Activated gamma-delta T cell treated with Interleukin-2 at 50 U/mL for 16 hours (primary cell): ENCODE results near the gene PPAN.

Experiments
- DNase-seq: peaks from one replicate; pipeline ENCODE4 v3.0.0-alpha.2; 2020

PPAN gene

GRCh38 chr19:10092648-10093294, 13.4 kb upstream of the PPAN start:
- no peak for DNase-seq

- DNase-seq: no peak
Measured at GRCh38 chr19:10093295-10094186, 12.6 kb upstream of the PPAN start.

GRCh38 chr19:10095622-10095947, 10.6 kb upstream of the PPAN start:
- DNase-seq: no peak

DNA sequence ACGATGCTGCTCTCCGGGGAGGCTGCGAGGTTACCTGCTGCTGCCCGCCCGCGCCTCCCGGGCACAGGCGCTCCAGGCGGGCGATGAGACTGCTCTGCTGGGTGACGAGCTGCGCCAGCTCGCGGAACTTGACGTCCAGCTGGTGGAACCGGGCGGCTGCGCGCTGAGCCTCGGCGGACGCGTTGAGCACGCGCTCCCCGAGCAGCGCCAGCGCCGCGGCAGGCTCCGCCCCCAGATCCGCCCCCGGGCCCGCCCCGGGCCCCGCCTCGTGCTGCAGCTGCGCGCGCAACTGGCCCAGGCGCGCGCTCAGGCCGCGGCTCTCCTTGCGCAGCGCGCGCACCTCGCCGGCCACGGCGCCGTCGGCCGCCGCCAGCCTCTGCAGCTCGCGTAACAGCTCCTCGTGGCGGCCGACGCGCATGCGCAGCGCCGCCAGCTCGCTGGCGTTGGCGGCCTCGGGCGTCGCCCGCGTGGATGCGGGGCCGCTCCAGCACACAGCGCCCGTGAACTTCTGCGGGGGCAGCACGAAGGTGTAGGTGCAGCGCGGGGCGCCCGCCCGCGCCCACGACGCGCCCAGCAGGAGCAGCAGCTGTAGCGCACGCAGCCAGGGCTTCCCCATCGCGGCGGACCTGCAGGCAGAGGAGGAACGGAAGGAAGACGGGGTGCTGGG, 10.1 kb upstream of the PPAN start:
- DNase-seq: peak; percentile 86

GRCh38 chr19:10096615-10096963, 9.6 kb upstream of the PPAN start:
- DNase-seq: no peak

- DNase-seq: no peak
Measured at GRCh38 chr19:10100163-10100785, 5.9 kb upstream of the PPAN start.

DNA sequence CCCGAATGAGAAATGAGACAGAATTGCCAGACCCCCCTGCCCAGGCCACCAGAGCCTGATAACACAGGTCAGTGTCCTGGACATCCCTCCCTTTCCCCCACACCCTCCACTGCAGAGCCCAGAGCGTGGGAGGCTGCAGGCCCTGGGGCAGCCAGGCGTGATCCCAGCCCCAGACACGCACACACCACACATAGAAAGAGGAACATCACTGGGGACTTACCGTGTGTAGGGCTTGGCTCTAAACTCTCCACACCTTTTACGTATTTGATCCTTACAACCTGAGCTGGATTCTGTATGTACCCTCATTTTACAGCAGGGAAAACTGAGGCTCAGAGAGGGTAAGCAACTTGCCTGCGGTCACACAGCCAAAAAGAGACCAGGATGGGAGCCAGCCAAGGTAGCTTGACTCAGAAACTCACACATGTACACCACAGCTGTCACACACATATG, 3.4 kb upstream of the PPAN start:
- DNase-seq: no peak

GRCh38 chr19:10104130-10104513, 2.0 kb upstream of the PPAN start:
- DNase-seq: no peak

DNA sequence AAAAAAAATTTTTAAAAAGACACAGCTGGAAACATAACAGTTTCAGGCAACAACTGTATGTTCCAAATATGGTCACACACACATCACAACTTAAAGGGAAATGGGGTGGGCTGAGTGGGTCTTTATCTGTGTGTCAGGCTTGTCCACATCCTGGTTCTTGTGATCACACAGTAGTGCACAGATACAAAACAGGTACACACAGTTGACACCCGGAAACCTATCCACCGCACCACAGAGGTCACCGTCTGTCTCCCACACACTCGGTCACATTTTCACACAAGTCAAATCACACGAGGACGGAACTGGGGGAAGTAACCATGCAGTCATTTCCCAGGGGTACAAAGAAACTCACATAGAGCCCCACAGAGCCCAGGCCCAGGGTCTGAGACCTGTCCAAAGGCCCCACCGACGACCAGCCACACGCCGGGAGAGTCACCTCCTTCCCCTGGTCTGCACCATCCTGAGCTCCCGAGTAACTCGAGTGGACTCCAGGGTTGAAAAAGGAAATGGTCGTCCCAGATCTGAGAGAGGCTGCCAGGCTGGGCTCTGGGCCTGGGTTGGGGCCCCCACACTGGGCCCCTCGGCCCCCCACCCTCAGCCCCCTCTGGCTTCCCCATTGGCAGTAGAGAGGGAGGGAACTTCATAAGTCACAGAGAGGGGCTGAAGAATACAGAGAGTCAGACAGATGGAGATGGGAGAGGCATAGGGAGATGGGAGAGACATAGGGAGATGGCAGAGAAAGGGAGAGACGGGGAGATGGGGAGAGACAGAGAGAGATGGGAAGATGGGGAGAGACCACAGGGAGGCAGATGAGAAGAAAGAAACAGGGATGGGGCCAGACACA, 1.3 kb upstream of the PPAN start:
- DNase-seq: peak; percentile 82

- DNase-seq: peak; percentile 47
Measured at GRCh38 chr19:10105509-10106099, 558 bp upstream of the PPAN start.

DNA sequence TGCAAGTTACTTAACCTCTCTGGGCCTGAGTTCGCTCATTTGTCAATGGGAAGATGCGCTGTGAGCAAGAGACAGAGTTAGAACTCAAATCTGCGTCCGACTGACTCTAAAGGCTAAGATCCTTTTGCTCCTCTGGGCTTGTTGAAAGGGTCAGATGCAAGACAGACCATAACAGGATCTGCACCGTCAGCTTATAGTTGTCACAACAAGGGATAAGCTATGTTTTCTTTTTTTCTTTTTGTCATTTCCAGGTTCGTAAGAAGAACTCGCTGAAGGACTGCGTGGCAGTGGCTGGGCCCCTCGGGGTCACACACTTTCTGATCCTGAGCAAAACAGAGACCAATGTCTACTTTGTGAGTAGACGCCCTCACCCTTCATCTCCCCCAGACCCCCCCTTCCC, 1.1 kb downstream of the PPAN start:
- DNase-seq: no peak

- DNase-seq: no peak
Measured at GRCh38 chr19:10107817-10108367, 1.7 kb downstream of the PPAN start.

- no peak for DNase-seq
Measured at GRCh38 chr19:10109528-10109927, 3.4 kb downstream of the PPAN start.

- DNase-seq: no peak
Measured at GRCh38 chr19:10110076-10110971, 4.2 kb downstream of the PPAN start.

DNA sequence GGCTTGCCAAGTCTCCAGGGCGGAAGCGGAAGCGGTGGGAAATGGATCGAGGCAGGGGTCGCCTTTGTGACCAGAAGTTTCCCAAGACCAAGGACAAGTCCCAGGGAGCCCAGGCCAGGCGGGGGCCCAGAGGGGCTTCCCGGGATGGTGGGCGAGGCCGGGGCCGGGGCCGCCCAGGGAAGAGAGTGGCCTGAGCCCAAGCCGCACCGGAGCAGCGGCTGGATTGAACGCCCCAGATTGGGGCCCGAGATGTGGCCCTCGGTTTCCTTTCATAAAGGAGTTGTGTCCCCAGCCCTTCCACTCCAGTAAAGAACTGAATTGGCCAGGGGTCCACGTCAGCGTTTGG, 4.8 kb downstream of the PPAN start:
- DNase-seq: no peak

DNA sequence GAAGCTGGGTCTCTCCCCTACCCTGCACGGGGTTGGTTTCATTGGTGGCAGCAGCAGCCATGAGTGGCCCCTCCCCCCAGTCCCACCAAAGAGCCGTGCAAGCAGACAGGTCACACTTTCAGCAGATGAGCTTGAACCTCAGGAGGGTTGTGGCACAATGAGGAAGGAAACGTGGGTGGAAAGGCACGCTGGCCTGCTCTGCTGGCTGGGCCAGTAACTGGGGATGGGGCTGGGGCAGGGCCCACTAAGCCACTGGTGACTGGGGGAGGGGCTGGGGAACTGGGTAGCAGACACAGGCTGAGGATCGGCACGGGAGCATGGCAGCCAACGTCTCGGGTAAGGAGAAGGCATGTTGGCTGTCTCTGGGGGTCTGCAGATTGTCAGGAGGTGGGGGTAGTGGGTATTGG, 5.2 kb downstream of the PPAN start, which contains the start of gene P2RY11:
TSS of gene P2RY11 (plus strand) at position 289 of the 407 bp plus-strand sequence. CDS start at position 318, 29 bp downstream.
- peak; percentile 43 for DNase-seq

DNA sequence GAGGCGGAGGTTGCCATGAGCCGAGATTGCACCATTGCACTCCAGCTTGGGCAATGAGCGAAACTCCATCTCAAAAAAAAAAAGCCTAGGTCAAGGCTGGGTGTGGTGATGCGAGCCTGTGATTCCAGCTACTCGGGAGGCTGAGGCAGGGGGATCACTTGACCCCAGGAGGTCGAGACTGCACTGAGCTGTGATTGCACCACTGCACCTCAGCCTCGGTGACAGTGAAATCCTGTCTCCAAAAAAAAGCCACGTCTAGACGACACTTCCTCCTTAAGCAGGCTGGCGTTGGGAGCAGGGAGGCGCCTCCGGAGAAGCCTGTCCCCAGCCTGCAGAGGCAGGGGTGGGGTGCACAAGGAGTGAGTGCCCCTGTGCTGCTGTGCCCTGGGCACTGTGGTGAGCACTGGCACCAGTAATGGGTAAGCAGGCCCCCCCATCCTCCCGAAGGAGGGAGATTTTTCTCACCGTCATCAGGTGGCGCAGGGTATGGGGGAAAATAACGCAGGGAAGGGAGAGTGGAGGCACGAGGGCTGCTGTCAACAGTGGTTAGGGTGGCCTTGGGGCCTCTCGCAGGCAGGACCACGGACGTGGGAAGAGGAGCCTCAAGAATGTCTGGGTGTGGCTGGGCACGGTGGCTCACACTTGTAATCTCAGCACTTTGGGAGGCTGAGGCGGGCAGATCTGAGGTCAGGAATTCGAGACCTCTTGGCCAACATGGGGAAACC, 6.0 kb downstream of the PPAN start:
- DNase-seq: peak; percentile 66

GRCh38 chr19:10112895-10113591, 6.9 kb downstream of the PPAN start:
- peak; percentile 59 for DNase-seq

GRCh38 chr19:10113592-10113963, 7.4 kb downstream of the PPAN start:
- DNase-seq: no peak
